HepG2 (cell line): Measurements from ENCODE around the gene HNRNPL. TPM values are rescaled to one million over a fixed set of nuclear protein-coding genes. Genes with fewer than 3 reads are reported as not detected.

ENCODE experiments used
- ATAC-seq: fragments of 200-7000 bp; cut with Tn5 transposase; 3 replicates; pipeline ENCODE4 v1.9.1; 2020; ENCODE audit warnings: mild to moderate bottlenecking, moderate library complexity
- BruUV-seq: library from RNA; stranded (reverse); fragments of 400-500 nt; replicated peaks from 2 replicates; lab custom pipeline; 2021; lab: Mats Ljungman, UMichigan
- CTCF ChIA-PET: fragments of 300-600 bp; formaldehyde crosslinking; extraction: SDS; loops from one replicate; lab custom pipeline; 2021; ENCODE audit warnings: low total read pairs, inconsistent platforms, low intra/inter-chr PET ratio; lab: Yijun Ruan, JAX
- POLR2A ChIA-PET: fragments of 350-600 bp; sonication (Branson Sonifier 250); formaldehyde crosslinking; loops from one replicate; lab custom pipeline; 2020; ENCODE audit warnings: antibody characterized with exemption, inconsistent platforms; lab: Yijun Ruan, JAX
- DNase-seq: peaks from one replicate; pipeline ENCODE4 v3.0.0-alpha.2; 2015; ENCODE audit warnings: low spot score
- FAIRE-seq: peaks from 3 replicates; lab custom pipeline; 2011; peaks lifted over from hg19 to GRCh38; lab: Jason Lieb, UNC
- H2AFZ ChIP-seq: one replicate; pipeline ENCODE4 v1.6.1; 2011; ENCODE audit warnings: low read length, inconsistent platforms
- H3K27ac ChIP-seq: fragments of 300-600 bp; 3 replicates; pipeline ENCODE4 v1.8.0; 2011; ENCODE audit warnings: mixed run types, mild to moderate bottlenecking, mixed read lengths, low read length, inconsistent platforms; ENCODE audit not compliant: insufficient read depth; ENCODE audit errors: extremely low read length
- H3K27me3 ChIP-seq, 2 experiments: fragments of 200-600 bp in 1 of 2; 2 replicates in 1 of 2; 3 replicates in 1 of 2; pipeline versions ENCODE4 v1.6.0 to v1.8.0; 2011; ENCODE audit warnings: low read length in 2 of 2, mild to moderate bottlenecking in 2 of 2, moderate library complexity in 2 of 2, inconsistent platforms in 1 of 2; ENCODE audit not compliant: insufficient read depth in 2 of 2, control insufficient read depth in 1 of 2
- H3K36me3 ChIP-seq, 2 experiments: fragments of 200-600 bp in 1 of 2; replicated peaks in 1 of 2; 2 replicates in 1 of 2; 3 replicates in 1 of 2; pipeline versions ENCODE4 v1.5.1 to v1.8.0; 2011; ENCODE audit warnings: low read length in 2 of 2, inconsistent platforms in 1 of 2; ENCODE audit not compliant: insufficient read depth in 2 of 2, control insufficient read depth in 1 of 2
- H3K4me1 ChIP-seq: 2 replicates; pipeline ENCODE4 v1.5.1; 2012; ENCODE audit warnings: low read length, inconsistent platforms; ENCODE audit not compliant: insufficient read depth
- H3K4me2 ChIP-seq: 2 replicates; pipeline ENCODE4 v1.6.0; 2011; ENCODE audit warnings: low read depth, low read length, inconsistent platforms
- H3K4me3 ChIP-seq, 3 experiments: fragments of 200-600 bp in 1 of 3; sonication (generic), shearing (Covaris generic) in 1 of 3; replicated peaks in 1 of 3; 2 replicates each; pipeline ENCODE4 v1.5.1; 2011 to 2016; ENCODE audit warnings: low read length in 3 of 3, inconsistent platforms in 2 of 3, low read depth in 2 of 3, mild to moderate bottlenecking in 2 of 3, control low read depth in 1 of 3, mixed read lengths in 1 of 3; ENCODE audit not compliant: insufficient read depth in 1 of 3
- H3K79me2 ChIP-seq: one replicate; pipeline ENCODE4 v1.6.1; 2011; ENCODE audit warnings: low read length, inconsistent platforms; ENCODE audit not compliant: insufficient read depth
- H3K9ac ChIP-seq: 2 replicates; pipeline ENCODE4 v1.6.0; 2011; ENCODE audit warnings: mild to moderate bottlenecking, low read depth, low read length, inconsistent platforms; ENCODE audit not compliant: insufficient read depth
- H3K9me3 ChIP-seq: 2 replicates; pipeline ENCODE4 v1.5.1; 2012; ENCODE audit warnings: mild to moderate bottlenecking, low read length
- H4K20me1 ChIP-seq: 2 replicates; pipeline ENCODE4 v1.6.0; 2011; ENCODE audit warnings: inconsistent platforms, mild to moderate bottlenecking, low read length, moderate library complexity; ENCODE audit not compliant: insufficient read depth
- ARHGAP35 ChIP-seq: sonication (generic); formaldehyde crosslinking; IDR thresholded peaks from 2 replicates; pipeline ENCODE4 v1.9.0; 2022; ENCODE audit warnings: mild to moderate bottlenecking, inconsistent platforms, moderate library complexity, missing genetic modification reagents, borderline replicate concordance
- HOMEZ ChIP-seq: IDR thresholded peaks from 2 replicates; pipeline ENCODE4 v1.6.1; 2016; ENCODE audit warnings: low read depth
- ISX ChIP-seq: sonication (generic); formaldehyde crosslinking; conservative IDR thresholded peaks from 2 replicates; pipeline ENCODE4 v1.5.0; 2020; ENCODE audit warnings: missing genetic modification reagents
- PLRG1 ChIP-seq: fragments of 450-650 bp; conservative IDR thresholded peaks from 2 replicates; pipeline ENCODE4 v1.6.1; 2016
- PREB ChIP-seq: sonication (generic); formaldehyde crosslinking; IDR thresholded peaks from 2 replicates; pipeline ENCODE4 v1.4.0; 2020; ENCODE audit warnings: missing genetic modification reagents
- TRIM22 ChIP-seq: fragments of 450-650 bp; IDR thresholded peaks from 2 replicates; pipeline ENCODE4 v1.6.1; 2017
- TRIM24 ChIP-seq: sonication (generic); formaldehyde crosslinking; IDR thresholded peaks from 2 replicates; pipeline ENCODE4 v1.8.0; 2022; ENCODE audit warnings: mild to moderate bottlenecking, missing genetic modification reagents
- XRCC5 ChIP-seq: fragments of 200-400 bp; formaldehyde crosslinking; optimal IDR thresholded peaks from 2 replicates; pipeline ENCODE3; 2017; ENCODE audit warnings: mild to moderate bottlenecking, low read length
- ZEB1 ChIP-seq: IDR thresholded peaks from 2 replicates; pipeline ENCODE4 v1.6.1; 2012; ENCODE audit warnings: mild to moderate bottlenecking, low read depth, inconsistent platforms; ENCODE audit not compliant: insufficient replicate concordance
- ZNF225 ChIP-seq: sonication (generic); formaldehyde crosslinking; IDR thresholded peaks from 2 replicates; pipeline ENCODE4 v1.4.0; 2020; ENCODE audit warnings: mild to moderate bottlenecking, missing genetic modification reagents
- ZNF234 ChIP-seq: sonication (generic); formaldehyde crosslinking; conservative IDR thresholded peaks from 2 replicates; pipeline ENCODE4 v1.5.1; 2020; ENCODE audit warnings: mild to moderate bottlenecking, missing genetic modification reagents
- ZNF549 ChIP-seq: sonication (generic); formaldehyde crosslinking; IDR thresholded peaks from 2 replicates; pipeline ENCODE4 v1.5.0; 2020; ENCODE audit warnings: missing genetic modification reagents
- ZNF616 ChIP-seq: sonication (generic); formaldehyde crosslinking; IDR thresholded peaks from 2 replicates; pipeline ENCODE4 v1.5.0; 2020; ENCODE audit warnings: low read depth, mild to moderate bottlenecking, missing genetic modification reagents
- WGBS: methylation state at CpG from one replicate; pipeline ENCODE4 v1.1.6; 2017; ENCODE audit warnings: low lambda C conversion rate; 5-methylcytosine and 5-hydroxymethylcytosine counted together
- in situ Hi-C: cut with HindIII; loops from 2 replicates; pipeline ENCODE4 v1.10.0; 2017; ENCODE audit warnings: low pct_unique_long_range_greater_than_20kb; ENCODE audit not compliant: extremely low pct_ligation_motif_present
- intact Hi-C: fragments of 100-400 bp; cut with micrococcal nuclease; formaldehyde crosslinking; loops from one replicate; pipeline ENCODE4 v1.10.0; 2022; ENCODE audit not compliant: unreplicated experiment
- polyA plus RNA-seq, 8 experiments: library from polyadenylated mRNA; depleted of rRNA in 3 of 8; stranded (reverse) in 7 of 8; unstranded in 1 of 8; fragments of >200 nt; fragmentation: Illumina TruSeq in 4 of 8; extraction: Trizol in 4 of 8; gene quantifications; 2 replicates each; pipeline versions ENCODE4 v1.2.1 to v1.2.3, GENCODE V29; 2011 to 2016; ENCODE audit warnings: low read depth in 4 of 8, missing spikeins in 1 of 8, mixed read lengths in 1 of 8; ENCODE audit not compliant: insufficient read depth in 1 of 8
- total RNA-seq, 5 experiments: library from RNA; depleted of rRNA; stranded (reverse); fragments of >200 nt; fragmentation: Illumina TruSeq; extraction: Trizol; gene quantifications; 2 replicates each; pipeline ENCODE4 v1.2.3, GENCODE V29; 2016; ENCODE audit warnings: low read depth in 1 of 5

The HNRNPL gene
- total and polyA plus RNA-seq, 2 of the 13 experiments (the other 11 are each of a cell fraction or from before 2014, with no cell fraction given): 156 to 278 TPM

GRCh38 chr19:38890686-38891085 lies 40.9 kb upstream of the HNRNPL start:
- CTCF ChIA-PET: no interaction called here
- no peak overlapping the region for H3K9ac ChIP-seq
- no peak overlapping the region for H3K27ac ChIP-seq
- H3K9me3 ChIP-seq: no peaks in the 10 kb centered on the region
- no peak overlapping the region for H3K4me2 ChIP-seq
- peaks cover 0 to 2% of the 10 kb centered on the region in 2 experiments; a peak in 3 of 5 replicates for H3K36me3 ChIP-seq
- no peak for TF ChIP-seq ZNF225 (CRISPR knock-in tag)
- TF ChIP-seq TRIM22: no peak
- no peak for TF ChIP-seq XRCC5
- no peak for TF ChIP-seq ISX
- no peak overlapping the region for H3K4me3 ChIP-seq
- H3K4me1 ChIP-seq: no peaks in the 10 kb centered on the region
- no peaks in the 10 kb centered on the region for H3K79me2 ChIP-seq
- no TSS peak for BruUV-seq
- no peak overlapping the region for H2AFZ ChIP-seq
- POLR2A ChIA-PET: no interaction called here
- H3K27me3 ChIP-seq: no peaks in the 10 kb centered on the region
- FAIRE-seq: no peak
- no peak for ATAC-seq
- intact Hi-C loops: no loop called here
- H4K20me1 ChIP-seq: no peaks in the 10 kb centered on the region
- in situ Hi-C loops: no loop called here
- no peak for DNase-seq

GRCh38 chr19:38889803-38890202 lies 40.0 kb upstream of the HNRNPL start:
- WGBS: 82% methylated on average over 8 of the region's 8 CpGs
- DNase-seq (no peak), FAIRE-seq (no peak), ATAC-seq (no peak)
- H3K4me2 ChIP-seq: no peak overlapping the region
- no TSS peak for BruUV-seq
- H3K27me3 ChIP-seq: no peaks in the 10 kb centered on the region
- H3K36me3 ChIP-seq: peaks cover 0 to 2% of the 10 kb centered on the region in 2 experiments; a peak in 3 of 5 replicates
- in situ Hi-C loops: no loop called here
- H3K4me1 ChIP-seq: no peaks in the 10 kb centered on the region
- H4K20me1 ChIP-seq: no peaks in the 10 kb centered on the region
- no peaks in the 10 kb centered on the region for H3K79me2 ChIP-seq
- intact Hi-C loops: no loop called here
- ChIA-PET POLR2A (no interaction called here), CTCF (no interaction called here)
- no peak overlapping the region for H2AFZ ChIP-seq
- H3K9ac ChIP-seq: no peak overlapping the region
- H3K4me3 ChIP-seq: no peak overlapping the region
- no peaks in the 10 kb centered on the region for H3K9me3 ChIP-seq
- no peak overlapping the region for H3K27ac ChIP-seq
- TF ChIP-seq ZNF549 (CRISPR knock-in tag): no peak
- TF ChIP-seq ZNF234 (CRISPR knock-in tag): no peak
- TF ChIP-seq PLRG1: no peak
- no peak for TF ChIP-seq ARHGAP35
- no peak for TF ChIP-seq ZNF616 (CRISPR knock-in tag)
- no peak for TF ChIP-seq PREB (CRISPR knock-in tag)
- no peak for TF ChIP-seq TRIM24 (CRISPR knock-in tag)
- TF ChIP-seq TRIM22: no peak
- no peak for TF ChIP-seq ZEB1
- TF ChIP-seq HOMEZ (CRISPR knock-in tag): no peak
